A673 (cell line): Measurements from ENCODE around the gene CDCA4.
"Not testable (repeated sequence)": the region's sequence is repeated elsewhere in the genome, so short reads cannot be mapped to it uniquely, and the experiment has no call there.

Experiments used
- EZH2 ChIP-seq: fragments of 200-600 bp; sonication (generic); IDR thresholded peaks from 2 replicates; pipeline ENCODE4 v1.6.1; 2017; ENCODE audit warnings: borderline replicate concordance, low read depth, mild to moderate bottlenecking, mixed read lengths, antibody characterized with exemption, low read length; ENCODE audit not compliant: poor library complexity, severe bottlenecking
- TF ChIP-seq, protein P1 (sequence below): fragments of 300-800, 200-600 bp; sonication (generic); conservative IDR thresholded peaks from 2 replicates; pipeline ENCODE4 v1.5.1; 2017; ENCODE audit warnings: low read depth, mild to moderate bottlenecking, antibody characterized with exemption, low read length, moderate library complexity, mixed read lengths

DNA sequence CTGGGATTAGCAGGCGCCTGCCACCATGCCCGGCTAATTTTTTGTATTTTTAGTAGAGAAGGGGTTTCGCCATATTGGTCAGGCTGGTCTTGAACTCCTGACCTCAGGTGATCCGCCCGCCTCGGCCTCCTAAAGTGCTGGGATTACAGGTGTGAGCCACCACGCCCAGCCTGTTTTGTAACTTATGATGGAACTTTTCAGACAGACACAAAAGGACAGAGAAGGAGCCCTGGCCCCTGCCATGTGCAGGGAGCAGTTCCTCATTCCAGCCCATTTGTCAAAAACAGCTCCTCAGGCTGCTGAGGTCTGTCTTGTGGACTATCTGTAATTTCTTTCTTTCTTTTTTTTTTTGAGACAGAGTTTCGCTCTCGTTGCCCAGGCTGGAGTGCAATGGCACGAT is 42.6 kb upstream of the CDCA4 start:
- TF ChIP-seq, protein P1, sequence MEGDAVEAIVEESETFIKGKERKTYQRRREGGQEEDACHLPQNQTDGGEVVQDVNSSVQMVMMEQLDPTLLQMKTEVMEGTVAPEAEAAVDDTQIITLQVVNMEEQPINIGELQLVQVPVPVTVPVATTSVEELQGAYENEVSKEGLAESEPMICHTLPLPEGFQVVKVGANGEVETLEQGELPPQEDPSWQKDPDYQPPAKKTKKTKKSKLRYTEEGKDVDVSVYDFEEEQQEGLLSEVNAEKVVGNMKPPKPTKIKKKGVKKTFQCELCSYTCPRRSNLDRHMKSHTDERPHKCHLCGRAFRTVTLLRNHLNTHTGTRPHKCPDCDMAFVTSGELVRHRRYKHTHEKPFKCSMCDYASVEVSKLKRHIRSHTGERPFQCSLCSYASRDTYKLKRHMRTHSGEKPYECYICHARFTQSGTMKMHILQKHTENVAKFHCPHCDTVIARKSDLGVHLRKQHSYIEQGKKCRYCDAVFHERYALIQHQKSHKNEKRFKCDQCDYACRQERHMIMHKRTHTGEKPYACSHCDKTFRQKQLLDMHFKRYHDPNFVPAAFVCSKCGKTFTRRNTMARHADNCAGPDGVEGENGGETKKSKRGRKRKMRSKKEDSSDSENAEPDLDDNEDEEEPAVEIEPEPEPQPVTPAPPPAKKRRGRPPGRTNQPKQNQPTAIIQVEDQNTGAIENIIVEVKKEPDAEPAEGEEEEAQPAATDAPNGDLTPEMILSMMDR: not testable (repeated sequence)
- not testable (repeated sequence) for TF ChIP-seq EZH2
